Measurements from ENCODE around the gene MTHFD1L.

Gene MTHFD1L

DNA sequence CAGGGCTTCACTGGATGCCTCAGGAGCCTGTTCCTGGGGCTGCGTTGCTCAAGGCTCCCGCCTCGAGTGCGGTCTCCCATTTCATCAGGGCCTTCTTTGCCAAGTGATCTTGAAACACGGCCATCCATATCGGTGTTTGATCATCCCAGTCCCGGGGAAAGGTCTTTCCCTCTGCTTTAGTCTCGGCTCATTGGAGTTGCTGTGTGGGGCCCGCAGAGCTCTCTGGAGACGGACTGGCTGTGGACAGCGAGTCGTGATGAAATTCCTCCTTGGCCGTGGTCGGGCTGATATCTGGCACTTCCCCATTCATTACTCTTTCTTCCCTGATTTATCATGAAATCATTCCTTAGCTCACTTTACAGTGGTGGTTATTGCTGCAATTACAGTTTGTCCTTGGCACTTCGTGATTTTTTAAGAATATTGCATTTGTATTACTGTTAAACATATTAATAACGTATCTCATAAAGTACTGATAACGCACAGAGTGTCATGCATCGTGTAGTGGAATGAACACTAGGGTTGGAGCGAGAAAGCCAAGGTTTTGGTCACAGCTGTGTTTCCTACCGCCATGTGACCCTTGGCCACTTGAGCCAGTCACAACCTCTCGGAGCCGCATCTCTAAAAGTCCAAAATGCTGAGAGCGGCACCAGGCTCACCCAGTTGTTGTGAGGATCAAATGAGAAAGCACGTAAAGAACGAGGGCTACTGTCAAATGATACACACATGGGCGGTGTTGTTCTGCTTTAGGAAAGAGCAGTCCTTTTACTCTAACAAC, 71.8 kb downstream of the MTHFD1L start:
- no peak for DNase-seq

GRCh38 chr6:150939399-150939798, 73.9 kb downstream of the MTHFD1L start:
- DNase-seq: no peak

DNA sequence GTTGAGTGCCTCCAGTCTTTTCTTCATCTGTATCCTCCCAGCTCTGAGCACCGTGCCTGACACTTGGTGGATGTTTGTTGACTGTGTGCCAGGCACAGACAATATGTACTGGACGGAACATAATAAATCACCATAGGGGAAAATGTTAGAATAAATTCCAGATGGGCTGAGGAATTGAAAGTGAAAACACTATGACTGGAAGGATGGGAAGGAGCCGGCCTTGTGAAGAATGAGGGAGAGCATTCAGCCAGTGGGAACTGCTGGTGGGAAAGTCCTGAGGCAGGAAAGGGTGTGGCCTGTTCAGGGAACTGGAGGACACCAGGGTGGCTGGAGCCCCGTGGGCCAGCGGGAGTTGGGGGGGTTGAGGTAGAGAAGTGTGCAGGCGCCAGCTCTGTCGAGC, 75.4 kb downstream of the MTHFD1L start:
- no peak for DNase-seq

- DNase-seq: no peak
Measured at GRCh38 chr6:150949526-150949925, 84.0 kb downstream of the MTHFD1L start.

DNA sequence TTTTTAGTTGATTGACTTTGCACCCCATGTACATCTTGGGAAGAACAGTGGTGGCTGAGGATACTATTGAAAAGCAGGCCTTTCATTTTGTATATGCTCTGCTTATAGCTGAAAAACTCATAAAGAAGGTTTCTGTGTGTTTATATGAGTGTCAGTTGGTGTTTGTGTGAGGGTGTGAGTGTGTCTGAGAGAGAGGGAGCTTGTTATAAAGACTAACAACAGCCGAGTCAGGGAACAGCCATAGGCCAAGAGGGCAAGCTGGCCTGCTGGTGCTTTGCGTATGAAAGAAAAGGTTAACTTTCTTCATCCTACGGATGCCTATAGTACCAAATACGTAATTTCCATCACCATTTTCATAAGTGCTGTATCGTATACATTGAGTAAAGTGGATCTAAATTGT, 88.3 kb downstream of the MTHFD1L start:
- DNase-seq: no peak

- no peak for DNase-seq
Measured at GRCh38 chr6:150959166-150959565, 93.7 kb downstream of the MTHFD1L start.

DNA sequence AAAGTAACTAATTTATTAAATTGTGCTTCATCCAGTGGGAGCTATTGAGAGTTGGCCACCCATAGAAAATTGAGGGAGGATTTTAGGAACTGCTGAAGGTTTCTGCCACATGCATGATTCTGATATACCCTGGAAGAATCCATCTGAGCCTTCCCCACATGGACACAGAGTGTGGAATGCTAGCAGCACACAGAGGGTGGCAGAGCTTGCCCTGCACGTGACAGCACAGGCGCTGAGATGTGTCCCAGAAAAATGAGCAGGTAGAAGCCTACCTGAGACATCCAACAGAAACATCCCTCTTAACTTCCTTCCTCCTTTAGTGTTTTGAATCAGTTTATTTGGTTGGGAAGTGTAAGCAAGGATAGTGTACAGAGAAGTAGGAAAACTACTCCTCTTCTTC, 96.9 kb downstream of the MTHFD1L start:
- no peak for DNase-seq

- no peak for DNase-seq
Measured at GRCh38 chr6:150964765-150965164, 99.3 kb downstream of the MTHFD1L start.

GRCh38 chr6:150966786-150967185, 101.3 kb downstream of the MTHFD1L start:
- no peak for DNase-seq

DNA sequence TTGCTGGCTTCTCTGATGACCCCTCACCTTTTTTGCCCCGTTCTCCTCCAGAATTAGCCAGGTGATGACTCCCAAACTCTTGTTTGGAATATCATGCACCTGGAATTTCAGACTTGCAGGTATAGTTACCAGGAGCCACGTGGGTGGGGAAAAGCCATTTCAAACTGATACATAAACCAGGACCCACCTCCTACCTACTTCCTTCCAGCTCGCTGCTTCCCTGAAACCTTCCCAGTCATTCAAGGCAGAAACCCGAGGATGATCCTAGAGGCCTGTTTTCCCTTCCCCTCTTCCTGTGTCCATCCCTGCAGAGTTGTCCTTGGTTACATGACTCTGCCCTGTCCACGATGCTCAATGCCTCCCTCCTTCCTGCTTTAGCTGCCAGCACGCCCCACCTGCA, 101.9 kb downstream of the MTHFD1L start:
- DNase-seq: no peak

GRCh38 chr6:150967910-150968309, 102.4 kb downstream of the MTHFD1L start:
- no peak for DNase-seq

- no peak for DNase-seq
Measured at GRCh38 chr6:150969901-150970300, 104.4 kb downstream of the MTHFD1L start.

DNA sequence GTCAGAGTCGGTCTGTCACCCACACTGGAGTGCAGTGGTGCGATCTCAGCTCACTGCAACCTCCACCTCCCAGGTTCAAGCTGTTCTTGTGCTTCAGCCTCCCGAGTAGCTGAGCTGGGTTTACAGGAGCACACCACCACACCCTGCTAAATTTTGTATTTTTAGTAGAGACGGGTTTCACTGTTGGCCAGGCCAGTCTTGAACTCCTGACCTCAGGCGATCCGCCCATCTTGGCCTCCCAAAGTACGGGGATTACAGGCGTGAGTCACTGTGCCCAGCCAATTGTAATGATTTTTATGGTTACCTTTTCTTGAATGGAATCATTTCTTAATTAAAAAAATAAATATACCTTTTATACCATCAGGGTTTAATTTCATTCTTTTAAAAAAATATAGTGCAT, 105.7 kb downstream of the MTHFD1L start:
- DNase-seq: no peak

DNA sequence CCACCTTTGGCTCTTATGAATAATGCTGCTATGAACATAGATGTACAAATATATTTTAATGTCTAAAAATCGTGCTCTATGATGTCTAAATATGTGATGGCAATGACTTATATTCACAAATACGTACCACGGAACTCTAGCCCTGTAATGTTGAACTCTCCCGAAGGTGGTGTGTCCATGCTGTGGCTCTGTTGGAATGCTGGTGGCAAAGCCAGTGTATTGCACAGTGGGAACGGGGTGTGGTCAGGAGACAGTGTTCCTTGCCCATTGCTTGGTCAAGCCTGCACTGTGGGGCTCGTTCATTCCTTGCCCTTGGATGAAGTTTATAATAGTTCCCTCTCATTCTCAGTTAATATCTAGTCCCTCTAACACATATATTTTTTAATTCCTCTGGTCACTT, 109.6 kb downstream of the MTHFD1L start:
- DNase-seq: no peak

DNA sequence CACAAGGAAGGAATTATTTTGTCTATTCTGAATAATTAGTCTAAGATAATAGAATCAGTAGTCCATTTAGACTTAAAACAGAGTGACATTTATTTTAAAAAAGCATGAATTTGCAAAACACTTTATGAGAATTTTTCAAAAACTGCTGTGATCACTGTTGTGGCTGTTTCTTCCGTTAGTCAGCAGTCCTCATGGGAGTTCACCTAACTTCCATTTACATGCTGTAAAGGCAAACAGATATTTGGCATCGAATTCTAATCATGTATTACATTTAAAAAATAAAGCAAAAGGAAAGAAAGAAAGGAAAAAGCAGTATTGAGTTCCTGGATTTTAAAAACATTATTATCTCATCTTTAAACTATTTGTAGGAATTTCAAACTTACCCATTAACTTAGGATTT, 111.8 kb downstream of the MTHFD1L start:
- DNase-seq: no peak

- no peak for DNase-seq
Measured at GRCh38 chr6:150978624-150979023, 113.1 kb downstream of the MTHFD1L start.

DNA sequence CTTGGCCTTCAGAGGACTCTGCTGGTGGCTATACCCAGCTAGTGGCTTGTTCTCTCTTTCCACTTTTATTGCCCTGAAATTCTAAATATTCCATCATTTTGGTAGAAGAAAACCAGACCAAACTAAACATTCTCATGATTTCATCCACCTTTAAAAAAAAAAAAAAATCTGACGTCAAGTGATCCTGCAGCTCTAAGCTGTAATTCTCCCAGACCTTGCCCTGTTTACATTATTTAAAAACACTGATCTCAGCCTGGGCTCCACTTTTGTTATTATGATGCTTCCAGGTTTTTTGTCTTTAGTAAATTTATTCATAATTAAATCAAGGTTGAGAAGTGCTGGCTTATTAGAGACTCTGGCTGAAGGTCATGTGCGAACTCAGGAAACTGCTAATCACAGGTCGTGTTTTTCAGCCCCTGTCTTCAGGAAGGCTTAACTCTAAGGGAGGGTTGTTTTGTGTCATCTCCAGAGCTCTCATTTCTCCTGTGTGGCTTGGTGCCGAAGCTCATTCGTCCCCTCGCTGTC, 114.4 kb downstream of the MTHFD1L start:
- no peak for DNase-seq

GRCh38 chr6:150981095-150981494, 115.6 kb downstream of the MTHFD1L start:
- no peak for DNase-seq

- no peak for DNase-seq
Measured at GRCh38 chr6:150981669-150982068, 116.2 kb downstream of the MTHFD1L start.

DNA sequence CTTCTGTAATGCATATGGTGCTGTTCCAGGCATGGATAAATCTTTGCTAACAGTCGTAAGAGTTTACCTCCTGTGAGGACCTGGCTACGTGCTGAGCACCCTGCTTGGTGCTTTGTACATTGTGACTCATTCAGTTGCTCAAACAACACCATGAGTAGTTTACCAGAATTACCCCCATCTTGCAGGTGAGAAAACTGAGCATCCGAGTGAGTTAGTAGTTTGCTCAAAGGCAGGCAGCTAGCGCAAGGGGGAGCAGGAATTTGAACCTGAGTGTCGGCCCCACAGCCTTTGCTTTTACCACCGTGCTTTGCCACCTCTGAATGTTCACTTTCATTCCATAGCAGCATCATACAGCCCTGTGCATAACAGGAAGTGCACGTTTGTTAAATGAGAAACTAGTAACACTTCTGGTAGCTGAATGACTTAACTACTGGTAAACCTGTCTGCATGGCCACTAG, 121.9 kb downstream of the MTHFD1L start:
- no peak for DNase-seq

DNA sequence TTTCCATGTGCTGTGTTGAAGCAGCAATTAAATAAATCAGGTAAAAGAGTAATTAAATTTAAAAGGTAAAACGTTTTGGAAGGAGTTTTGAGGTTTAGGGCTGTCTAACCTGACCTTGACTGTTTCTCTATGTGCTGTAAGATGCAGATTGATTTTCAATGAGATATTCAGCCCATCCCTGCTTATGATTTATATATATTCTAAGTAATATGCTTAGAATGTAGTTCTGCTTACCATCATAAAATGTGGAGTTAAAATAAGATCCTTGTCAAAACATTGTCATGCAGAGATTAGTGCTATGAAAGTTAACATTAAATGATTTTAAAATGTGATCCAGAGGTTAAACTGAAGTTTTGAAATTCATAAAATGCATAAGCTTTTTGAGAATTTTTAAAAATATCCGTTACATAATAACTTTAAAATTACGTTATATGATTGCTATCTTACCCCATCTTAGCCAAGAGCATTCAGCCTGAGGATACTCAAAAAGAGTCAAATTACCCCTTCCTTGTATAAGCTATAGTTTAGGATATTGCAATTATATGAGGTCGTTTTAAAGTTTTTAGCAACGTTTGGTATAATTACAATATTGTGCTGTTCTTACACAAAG, 122.5 kb downstream of the MTHFD1L start:
- DNase-seq: no peak

- no peak for DNase-seq
Measured at GRCh38 chr6:150991487-150991886, 126.0 kb downstream of the MTHFD1L start.

- no peak for DNase-seq
Measured at GRCh38 chr6:150992262-150992661, 126.8 kb downstream of the MTHFD1L start.

- no peak for DNase-seq
Measured at GRCh38 chr6:150992703-150993102, 127.2 kb downstream of the MTHFD1L start.

DNA sequence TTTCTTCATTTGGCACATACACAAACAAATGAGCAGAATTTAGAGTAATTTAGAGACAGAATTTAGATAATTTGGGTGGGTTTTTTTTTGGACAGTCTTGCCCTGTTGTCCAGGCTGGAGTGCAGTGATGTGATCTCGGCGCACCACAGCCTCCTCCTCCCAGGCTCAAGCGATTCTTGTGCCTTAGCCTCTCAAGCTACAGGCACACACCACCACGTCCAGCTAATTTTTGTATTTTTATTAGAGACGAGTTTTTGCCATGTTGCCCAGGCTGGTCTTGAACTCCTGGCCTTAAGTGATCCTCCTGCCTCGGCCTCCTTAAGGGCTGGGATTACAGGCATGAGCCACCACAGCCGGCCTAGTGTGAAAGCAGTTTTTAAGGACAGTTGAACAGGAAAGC, 127.8 kb downstream of the MTHFD1L start:
- DNase-seq: no peak
